DMS114 treated with DMSO at 0.1 percent for 48 hours (cell line): Measurements from ENCODE around the gene GORAB.

ENCODE experiments used
- DNase-seq: peaks from one replicate; lab custom pipeline; 2025; ENCODE audit not compliant: unreplicated experiment; lab: John Stamatoyannopoulos, UW

Gene GORAB

DNA sequence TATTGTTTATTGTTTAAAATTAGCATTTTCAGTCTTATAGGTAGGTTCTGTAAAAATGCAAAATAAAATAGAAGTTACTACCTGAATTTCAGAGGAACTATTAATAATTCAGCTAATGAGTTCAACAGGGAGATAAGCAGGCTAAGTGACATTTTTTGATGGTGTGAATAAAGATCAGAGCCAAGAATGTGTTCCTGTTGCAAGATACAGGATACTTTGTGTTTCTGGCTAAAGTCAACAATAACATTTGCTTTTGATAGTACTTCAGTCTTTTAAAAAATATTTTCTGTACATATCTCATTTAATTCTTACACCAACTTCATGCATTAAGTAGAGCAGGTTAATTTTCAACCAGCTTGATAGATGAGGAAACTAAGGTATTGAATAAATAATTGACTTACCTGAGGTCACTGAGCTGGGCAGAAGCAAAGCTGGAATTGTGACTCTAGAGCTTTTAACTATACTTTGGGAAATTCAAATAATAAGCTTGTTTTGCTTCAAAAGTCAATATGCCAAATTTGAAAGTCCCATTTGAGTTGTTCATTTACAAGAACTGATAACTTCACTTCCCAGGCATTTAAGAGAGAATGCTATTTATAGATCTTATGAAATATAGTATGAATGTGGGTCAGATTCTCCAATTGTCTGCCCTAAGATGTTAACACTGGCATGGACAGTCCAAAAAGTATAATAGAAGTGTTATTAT is 6.0 kb downstream of the GORAB start:
- DNase-seq = no peak

- DNase-seq = no peak
Measured at GRCh38 chr1:170538687-170539086, 6.7 kb downstream of the GORAB start.

GRCh38 chr1:170539154-170539553 is 7.2 kb downstream of the GORAB start:
- no peak for DNase-seq

DNA sequence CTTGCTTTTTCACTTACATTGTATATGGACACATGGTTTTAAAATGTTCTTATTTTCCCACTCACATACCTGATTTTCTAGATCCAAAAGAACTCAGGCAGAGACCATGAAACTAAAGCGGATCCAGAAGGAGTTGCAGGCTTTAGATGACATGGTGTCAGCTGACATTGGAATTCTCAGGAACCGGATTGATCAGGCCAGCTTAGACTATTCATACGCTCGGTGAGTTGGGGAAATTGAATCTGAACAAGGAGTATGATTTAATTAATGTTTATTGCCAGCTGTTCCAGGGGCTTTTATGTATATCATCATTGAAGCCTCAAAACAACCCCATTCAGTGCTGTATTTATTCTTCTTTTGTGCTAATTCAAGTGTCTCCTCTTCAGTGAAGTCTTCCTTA is 12.7 kb downstream of the GORAB start:
- no peak for DNase-seq

DNA sequence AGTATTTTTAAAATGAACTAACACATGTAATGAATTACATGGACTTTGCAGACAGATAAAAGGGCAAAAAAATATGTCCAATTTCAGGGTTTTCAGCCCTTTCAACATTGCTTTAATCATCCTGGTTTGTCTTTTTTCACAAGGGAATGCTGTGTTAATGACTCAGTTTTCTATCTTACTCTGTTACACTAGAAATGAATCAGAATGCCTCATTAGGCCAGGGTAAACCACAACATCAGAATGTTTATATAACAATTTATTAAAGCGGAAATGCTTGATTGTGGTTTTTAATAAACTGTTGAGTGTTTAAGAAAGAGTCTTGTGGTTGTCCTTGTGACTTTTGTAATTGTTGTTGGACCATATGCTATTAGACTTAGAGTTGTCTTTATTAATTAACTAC is 13.5 kb downstream of the GORAB start:
- no peak for DNase-seq

DNA sequence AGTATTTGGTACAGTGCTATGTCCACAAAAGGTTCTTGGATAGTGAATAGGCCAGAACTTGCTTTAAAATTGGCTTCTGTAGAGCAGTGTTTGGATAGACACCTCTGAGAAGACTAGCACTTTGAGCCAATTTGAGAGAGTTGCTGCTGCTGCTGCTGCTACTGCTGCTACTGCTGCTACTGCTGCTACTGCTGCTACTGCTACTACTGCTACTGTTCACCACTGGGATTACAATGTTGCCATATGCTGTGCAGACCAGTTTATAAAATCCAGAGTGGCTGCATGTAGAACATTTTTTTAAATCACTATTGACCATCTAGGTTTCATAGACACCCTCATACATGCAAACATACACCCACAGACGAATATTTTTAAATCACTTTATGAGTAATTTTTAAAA is 15.3 kb downstream of the GORAB start:
- DNase-seq = no peak

- no peak for DNase-seq
Measured at GRCh38 chr1:170548497-170548896, 16.5 kb downstream of the GORAB start.

GRCh38 chr1:170555370-170555769 is 23.4 kb downstream of the GORAB start:
- no peak for DNase-seq

- no peak for DNase-seq
Measured at GRCh38 chr1:170556917-170557316, 25.0 kb downstream of the GORAB start.

DNA sequence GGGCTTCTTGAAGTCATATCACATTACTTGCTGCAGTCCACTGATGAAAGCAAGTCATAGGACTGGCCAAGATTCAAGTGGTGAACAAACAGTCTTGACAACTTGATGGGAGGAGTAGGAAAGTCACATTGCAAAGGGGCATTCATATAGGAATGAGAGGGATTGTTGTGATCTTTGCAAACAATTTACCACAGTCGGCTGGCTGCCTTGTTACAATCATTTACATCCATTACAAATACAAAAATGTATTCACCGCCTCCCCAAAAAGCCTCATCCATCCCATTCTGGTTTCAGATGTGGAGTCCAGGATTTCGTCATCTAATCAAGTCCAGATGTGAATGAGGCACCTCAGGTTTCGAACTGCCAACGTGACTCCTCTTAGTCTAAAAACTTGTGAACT is 26.8 kb downstream of the GORAB start:
- DNase-seq = no peak

DNA sequence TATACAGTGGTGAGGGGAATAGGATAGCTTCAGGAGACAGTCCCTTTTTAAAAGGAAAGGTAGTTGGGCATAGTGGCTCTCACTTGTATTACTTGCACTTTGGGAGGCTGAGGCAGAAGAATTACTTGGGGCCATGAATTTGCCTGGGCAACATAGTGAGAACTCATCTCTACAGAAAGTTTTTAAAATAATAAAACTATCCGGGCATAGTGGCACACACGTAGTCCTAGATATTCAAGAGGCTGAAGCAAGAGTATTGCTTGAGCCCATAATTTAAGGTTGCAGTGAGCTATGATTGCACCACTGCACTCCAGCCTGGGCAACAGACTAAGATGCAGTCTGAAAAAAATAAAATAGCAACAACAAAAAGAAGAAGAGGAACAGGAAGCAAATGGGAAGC is 27.2 kb downstream of the GORAB start:
- DNase-seq = no peak

GRCh38 chr1:170560681-170561285 is 28.8 kb downstream of the GORAB start:
- no peak for DNase-seq

- DNase-seq = no peak
Measured at GRCh38 chr1:170562646-170563338, 30.8 kb downstream of the GORAB start.

GRCh38 chr1:170567214-170567613 is 35.2 kb downstream of the GORAB start:
- no peak for DNase-seq

GRCh38 chr1:170568197-170568596 is 36.2 kb downstream of the GORAB start:
- DNase-seq = no peak

DNA sequence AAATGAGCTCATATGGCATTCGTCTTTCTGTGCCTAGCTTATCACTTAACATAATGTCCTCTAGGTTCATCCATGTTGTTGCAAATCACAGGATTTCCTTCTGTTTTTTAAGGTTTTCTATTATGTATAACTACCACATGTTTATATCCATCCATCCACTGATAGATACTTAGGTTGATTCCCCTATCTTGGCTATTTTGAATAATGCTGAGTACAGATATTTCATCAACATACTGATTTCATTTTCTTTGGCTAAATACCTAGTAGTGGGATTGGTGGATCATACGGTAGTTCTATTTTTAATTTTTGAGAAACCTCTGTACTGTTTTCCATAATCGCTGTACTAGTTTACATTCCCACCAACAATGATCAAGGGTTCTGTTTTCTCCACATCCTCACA is 45.0 kb downstream of the GORAB start:
- no peak for DNase-seq

GRCh38 chr1:170578359-170578758 is 46.4 kb downstream of the GORAB start:
- DNase-seq = no peak

- DNase-seq = no peak
Measured at GRCh38 chr1:170580636-170581440, 48.9 kb downstream of the GORAB start.

DNA sequence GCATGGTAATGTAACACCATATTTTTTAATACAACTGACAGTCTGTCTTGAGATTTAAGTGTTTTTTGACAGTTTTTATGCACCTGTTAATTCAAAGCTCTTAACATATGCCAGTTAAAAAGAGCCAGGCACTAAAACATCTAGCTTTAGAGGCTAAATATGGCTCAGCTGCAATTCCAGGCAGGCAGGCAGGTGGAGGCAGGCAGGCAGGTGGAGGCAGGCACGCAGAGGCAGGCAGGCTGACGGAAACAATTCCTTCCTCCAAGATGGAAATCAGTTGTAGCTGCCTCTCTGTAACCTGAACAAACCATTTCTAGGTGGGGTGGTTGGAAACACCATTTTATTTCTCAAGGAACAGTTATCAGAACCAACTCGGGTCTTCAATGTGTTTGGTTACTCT is 51.2 kb downstream of the GORAB start:
- no peak for DNase-seq

- DNase-seq = no peak
Measured at GRCh38 chr1:170586321-170587252, 54.6 kb downstream of the GORAB start.

GRCh38 chr1:170587253-170587593 is 55.3 kb downstream of the GORAB start:
- DNase-seq = no peak
